NCI-H345 treated with DMSO at 0.1 percent for 48 hours (cell line): Measurements from ENCODE around the gene SNTG2.

Source experiments
- DNase-seq: peaks from one replicate; lab custom pipeline; 2025; ENCODE audit not compliant: unreplicated experiment; lab: John Stamatoyannopoulos, UW

The SNTG2 gene

GRCh38 chr2:1136846-1137245 lies 186.2 kb downstream of the SNTG2 start:
- DNase-seq, result no peak

DNA sequence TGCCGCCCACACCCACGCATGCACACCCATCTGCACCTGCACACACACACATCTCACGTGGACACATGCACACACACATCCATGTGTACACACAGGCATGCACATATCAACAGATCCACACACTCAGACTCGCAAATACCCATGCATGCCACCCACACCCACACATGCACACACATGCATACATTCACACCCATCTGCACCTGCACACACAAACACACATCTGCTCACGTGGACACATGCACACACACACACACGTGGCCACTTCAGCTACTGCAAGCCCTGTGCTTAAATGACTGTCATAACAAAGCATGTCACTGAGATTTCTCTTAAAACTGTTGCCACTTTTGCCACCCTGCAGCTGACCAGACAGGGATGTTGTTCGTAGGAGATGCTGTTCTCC lies 186.6 kb downstream of the SNTG2 start:
- DNase-seq, result no peak

GRCh38 chr2:1137913-1138391 lies 187.3 kb downstream of the SNTG2 start:
- no peak for DNase-seq

DNA sequence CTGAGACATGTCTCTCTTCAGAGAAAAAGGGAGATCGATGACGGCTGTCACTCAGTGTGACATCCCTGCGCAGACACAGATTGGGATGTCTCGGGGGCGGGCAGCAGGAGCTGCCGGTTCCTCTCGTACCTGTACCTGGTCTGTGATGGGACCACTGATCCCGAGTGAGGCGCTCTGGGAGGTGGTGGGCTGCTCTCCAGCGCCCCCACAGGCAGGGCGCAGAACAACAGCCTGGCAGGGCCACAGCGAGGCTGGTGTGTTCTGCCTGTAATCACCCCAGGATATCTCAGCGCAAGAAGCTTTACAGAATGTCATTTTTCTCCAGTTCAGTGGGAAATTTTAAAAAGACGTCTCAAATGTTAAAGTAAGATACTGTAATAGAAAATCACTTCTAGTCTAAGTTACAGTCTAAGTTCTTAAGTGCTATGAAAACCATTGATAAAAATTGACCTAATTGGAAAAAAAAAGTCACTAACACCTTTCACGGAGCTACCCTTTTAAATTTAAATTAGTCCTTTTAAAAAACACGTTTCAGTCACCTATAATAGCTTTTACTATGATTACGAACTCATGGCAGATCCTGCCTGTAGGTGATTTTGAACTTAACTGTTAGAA lies 189.8 kb downstream of the SNTG2 start:
- no peak for DNase-seq

- no peak for DNase-seq
These were observed 190.4 kb downstream of the SNTG2 start for GRCh38 chr2:1141079-1141478.

DNA sequence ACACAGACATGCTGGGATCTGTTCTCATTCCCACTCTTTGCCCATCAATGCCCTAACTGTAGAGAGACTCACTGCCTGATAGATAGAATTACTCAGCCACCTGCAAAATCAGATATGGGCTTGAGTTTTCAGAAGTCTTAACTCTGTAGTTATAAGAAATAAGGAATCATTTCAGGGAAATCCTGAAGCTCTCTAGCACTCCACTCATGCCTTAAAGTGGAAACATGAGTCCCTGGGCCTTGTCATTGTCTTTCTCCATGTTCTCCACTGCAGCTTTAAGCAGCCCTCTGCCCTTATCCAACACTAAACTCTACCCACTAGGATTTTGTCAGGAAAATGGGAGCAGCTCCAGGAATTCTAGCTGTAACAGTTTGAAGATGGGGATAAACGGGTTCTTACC lies 192.5 kb downstream of the SNTG2 start:
- no peak for DNase-seq

- no peak for DNase-seq
These were observed 197.4 kb downstream of the SNTG2 start for GRCh38 chr2:1147873-1148612.

DNA sequence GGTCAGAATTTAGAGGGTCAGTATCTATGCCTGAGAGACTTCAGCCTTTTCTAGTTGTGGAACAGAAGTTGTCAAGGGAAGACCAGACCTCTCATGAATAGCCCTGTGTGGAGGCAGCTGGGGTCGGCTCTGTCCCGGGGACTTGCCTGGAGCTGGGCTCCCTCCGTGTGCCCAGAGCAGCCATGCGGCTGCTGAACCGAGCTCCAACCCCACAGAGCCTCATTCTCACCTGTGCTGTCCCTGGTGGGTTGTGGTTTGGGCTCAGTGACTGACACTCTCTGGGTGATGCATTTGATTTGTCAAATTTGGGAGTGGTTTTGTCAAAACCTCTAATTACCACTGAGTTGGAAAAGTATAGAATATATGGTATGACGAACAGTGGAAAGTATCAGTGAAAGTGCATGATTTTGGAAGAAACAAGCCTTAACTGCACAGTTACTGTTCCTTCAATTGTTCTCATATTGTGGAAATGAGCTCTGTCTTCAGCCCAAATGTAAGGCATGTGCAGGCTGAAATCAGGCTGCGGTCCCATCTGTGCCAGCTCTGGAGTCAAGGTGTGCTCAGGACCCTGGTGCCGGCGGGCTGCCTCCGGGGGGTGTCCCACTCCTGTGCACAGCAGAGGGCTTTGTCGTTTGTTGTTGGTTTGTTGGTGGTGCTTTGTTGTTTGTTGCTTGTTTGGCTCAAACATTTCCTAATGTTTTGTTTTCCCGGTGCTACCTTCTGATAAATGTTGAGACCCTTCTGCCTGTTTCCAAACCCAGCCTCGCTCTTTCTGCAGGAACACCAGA lies 200.3 kb downstream of the SNTG2 start:
- no peak for DNase-seq

DNA sequence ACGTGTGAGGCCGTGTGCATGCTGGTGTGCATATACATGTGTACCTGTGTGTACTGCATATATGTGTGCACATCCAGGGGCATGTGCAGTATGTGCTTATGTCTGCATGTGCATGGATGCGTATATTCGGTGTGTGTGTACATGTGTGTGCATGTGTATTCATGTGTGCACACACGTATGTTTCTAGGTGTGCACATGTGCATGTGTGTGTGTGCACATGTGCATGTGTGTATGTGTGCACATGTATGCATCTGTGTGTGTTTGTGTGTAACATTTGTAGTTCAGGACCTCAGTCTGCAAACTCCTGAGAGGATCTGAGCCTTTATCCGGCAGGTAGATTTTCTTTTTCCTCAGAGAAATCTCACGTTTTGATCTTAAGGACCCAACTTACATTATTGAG lies 201.7 kb downstream of the SNTG2 start:
- no peak for DNase-seq

GRCh38 chr2:1153920-1154319 lies 203.3 kb downstream of the SNTG2 start:
- no peak for DNase-seq

DNA sequence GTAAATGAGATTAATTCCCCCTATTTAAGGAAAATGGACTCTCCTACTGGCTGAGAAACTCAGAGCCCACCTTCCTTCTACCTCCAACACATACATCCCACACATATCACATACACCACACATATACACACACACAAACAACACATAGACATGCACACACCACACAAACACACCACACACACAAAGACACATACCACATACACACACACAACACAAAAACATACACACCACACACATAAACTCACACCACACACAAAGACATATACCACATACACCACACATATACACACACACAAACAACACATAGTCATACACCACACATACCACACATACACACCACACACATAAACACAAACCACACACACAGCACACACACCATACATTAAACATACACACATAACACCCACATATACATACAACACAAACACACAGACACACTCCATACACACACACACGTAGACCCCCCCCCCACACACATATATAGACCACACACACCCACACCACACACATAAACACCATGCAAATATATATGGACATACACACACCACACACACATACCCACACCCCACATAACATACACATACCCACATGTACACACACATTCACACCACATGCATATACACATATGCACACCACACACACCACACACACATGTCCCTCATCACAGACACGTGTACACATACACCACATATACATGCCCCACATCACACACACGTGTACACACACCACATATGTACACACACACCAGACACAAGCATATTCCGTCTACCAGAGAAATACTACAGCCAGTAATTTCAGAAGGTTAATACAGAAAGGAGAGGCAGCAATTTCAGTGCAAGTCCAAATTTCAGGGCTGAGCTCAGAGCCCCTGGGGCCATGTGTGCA lies 204.3 kb downstream of the SNTG2 start:
- DNase-seq, result no peak

DNA sequence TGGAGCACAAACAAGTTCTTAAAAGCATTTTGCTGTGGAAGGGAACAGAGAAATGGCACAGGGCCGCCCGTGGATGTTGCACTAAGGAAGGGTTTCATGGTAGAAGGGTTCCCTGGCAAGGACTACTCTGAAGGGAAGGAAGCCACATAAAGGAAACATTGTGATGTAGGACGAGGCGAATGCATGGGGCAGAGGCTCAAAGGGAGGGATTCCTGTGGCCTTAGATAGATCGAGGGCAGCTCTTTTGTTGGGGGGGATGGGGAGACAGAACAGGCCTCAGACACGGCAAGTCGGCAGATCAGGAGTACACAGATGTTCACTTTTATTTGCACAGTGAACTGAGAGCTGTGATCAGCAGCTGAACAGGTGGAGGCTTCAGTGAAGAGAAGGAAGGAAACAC lies 205.4 kb downstream of the SNTG2 start:
- no peak for DNase-seq

DNA sequence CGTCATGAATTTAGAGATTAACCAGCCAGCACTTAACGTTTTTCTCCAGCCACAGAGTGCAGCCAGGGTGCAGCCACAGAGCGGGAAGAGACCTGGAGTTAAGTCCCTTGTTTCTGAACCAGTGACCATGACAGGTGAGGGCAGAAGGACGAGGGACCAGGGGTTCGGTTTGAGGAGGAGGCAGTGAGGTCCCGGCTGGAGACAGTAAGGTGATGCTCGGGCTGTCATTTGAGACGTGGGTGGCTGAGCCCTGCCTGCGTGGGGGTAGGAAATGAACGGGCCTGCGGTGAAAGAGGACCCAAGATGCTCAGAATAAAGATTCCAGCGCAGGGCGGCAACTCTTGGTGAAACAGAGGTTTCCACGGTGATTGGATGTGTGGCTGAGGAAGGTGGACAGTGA lies 205.9 kb downstream of the SNTG2 start:
- no peak for DNase-seq

GRCh38 chr2:1157107-1157506 lies 206.5 kb downstream of the SNTG2 start:
- DNase-seq, result no peak

DNA sequence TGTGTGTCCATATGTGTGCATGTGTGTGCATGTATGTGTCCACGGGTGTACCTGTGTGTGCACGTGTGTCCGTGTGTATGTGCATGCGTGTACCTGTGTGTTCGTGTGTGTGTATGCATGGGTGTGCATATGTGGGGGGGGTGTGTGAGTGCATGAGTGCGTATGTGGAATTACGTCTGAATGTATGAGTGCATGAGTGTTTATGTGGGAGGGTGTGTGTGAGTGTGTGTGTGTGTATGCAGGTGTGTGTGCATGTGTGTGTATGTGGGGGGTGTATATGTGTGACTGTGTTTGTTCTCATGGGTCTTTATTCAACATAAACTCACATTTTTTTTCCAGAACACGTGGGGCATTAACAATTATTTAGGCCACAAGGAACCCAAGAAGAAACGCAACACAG lies 208.4 kb downstream of the SNTG2 start:
- no peak for DNase-seq

DNA sequence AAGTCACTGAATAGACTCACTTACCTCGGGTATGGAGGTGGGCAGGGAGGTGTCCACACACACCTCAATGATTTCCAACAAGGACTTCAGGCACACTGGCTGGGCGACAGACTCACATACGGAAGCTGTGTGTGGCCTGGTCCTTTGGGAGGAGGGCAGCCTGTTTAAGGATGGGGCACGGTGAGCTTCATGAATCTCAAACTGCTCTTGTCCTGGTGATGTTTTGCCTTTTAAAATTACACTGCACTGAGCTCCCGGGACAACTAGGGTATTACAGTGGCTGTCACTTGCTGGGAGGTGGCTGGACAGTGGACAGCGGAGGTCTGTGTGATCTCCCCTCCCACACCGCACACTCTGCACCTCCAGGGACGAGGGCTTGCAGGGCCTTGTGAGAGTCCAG lies 211.6 kb downstream of the SNTG2 start:
- no peak for DNase-seq

DNA sequence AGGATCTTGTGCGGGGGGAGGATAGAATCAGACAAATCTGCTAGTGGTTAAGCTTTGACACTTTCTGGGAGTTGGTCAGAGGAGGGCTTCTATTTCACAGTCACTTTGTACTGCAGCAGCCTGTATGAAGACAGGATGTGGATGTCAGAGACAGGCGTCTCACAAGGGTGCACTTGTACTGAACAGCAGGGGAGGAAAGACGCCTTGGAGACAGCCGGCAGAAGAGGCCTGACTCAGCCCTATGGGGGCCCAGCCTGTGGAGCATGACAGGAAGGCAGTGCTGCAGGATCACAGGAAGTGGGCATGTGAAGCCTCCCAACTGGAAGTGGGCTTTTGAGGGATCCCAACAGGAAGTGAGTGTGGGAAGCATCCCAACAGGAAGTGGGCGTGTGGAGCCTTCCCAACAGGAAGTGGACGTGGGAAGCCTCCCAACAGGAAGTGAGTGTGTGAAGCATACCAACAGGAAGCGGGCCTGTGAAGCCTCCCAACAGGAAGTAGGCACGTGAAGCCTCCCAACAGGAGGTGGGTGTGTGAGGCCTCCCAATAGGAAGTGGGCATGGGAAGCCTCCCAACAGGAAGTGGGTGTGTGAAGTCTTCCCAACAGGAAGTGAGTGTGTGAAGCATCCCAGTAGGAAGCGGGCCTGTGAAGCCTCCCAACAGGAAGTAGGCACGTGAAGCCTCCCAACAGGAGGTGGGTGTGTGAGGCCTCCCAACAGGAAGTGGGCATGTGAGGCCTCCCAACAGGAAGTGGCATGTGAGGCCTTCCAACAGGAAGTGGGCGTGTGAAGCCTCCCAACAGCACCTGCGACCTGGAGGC lies 212.3 kb downstream of the SNTG2 start:
- no peak for DNase-seq

GRCh38 chr2:1166976-1167375 lies 216.3 kb downstream of the SNTG2 start:
- no peak for DNase-seq

- no peak for DNase-seq
These were observed 218.2 kb downstream of the SNTG2 start for GRCh38 chr2:1168846-1169245.

DNA sequence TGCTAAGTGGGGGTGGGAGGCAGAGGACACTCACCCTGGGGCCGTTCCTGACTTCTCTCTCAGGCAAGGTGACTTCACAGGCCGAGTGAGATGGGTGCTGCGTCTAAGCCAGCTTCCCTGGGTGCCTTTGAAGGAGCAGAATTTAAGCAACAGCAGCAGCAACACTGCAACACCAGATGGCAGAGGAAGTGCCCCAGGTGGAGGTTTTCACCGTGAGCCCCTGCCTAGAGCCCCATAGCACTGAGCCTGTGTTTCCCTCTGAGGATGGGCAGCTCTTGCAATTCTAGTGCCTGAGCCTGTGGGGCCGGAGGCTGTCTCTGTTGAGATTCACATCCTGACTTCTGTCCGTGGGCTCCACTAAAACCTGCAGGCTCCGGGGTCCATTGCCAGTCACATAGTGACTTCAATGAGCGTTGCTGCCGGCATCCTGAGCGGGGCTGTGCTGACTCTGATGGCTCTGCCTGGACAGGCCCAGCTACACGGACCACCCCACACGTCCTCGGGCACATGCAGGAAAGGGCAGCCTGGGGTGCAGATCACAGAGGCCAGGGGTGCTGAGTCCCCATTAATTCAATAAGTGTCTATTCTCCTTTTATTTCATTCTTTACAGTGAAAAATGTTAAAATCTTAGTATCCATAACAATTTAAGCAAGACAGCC lies 218.8 kb downstream of the SNTG2 start:
- DNase-seq, result no peak
